GM12865 (cell line): ENCODE results near the gene SNAPIN.

ENCODE experiments used
- DNase-seq: peaks from one replicate; pipeline ENCODE4 v3.0.0; 2010; ENCODE audit warnings: low read depth
- H3K4me3 ChIP-seq: 2 replicates; pipeline ENCODE4 v1.5.1; 2011; ENCODE audit warnings: mild to moderate bottlenecking, low read depth, low read length, control low read depth
- CTCF ChIP-seq: IDR thresholded peaks from 2 replicates; pipeline ENCODE4 v1.5.1; 2011; ENCODE audit warnings: low read length, control low read depth, low read depth, inconsistent platforms; ENCODE audit not compliant: insufficient read depth; ENCODE audit errors: missing control alignments

Gene SNAPIN

GRCh38 chr1:153658400-153659174, at the start of gene SNAPIN:
TSS of gene SNAPIN (plus strand) at chr1:153658703. CDS start at chr1:153658744, 41 bp downstream.
- TF ChIP-seq CTCF: no peak
- peak within 1 kb of the TSS; percentile 76 for H3K4me3 ChIP-seq
- DNase-seq: peak; percentile 91

- no peak for DNase-seq
- no peak overlapping the region for H3K4me3 ChIP-seq
- no peak for TF ChIP-seq CTCF
These were observed 49.5 kb upstream of the SNAPIN start for GRCh38 chr1:153608742-153609584.

GRCh38 chr1:153609585-153609907, 49.0 kb upstream of the SNAPIN start:
- no peak overlapping the region for H3K4me3 ChIP-seq
- DNase-seq: no peak
- TF ChIP-seq CTCF: no peak

GRCh38 chr1:153610334-153610733, 48.2 kb upstream of the SNAPIN start:
- TF ChIP-seq CTCF: no peak
- no peak for DNase-seq
- H3K4me3 ChIP-seq: no peak overlapping the region

- no peak for DNase-seq
- no peak overlapping the region for H3K4me3 ChIP-seq
- no peak for TF ChIP-seq CTCF
These were observed 47.6 kb upstream of the SNAPIN start for GRCh38 chr1:153610811-153611301.

- no peak for TF ChIP-seq CTCF
- no peak overlapping the region for H3K4me3 ChIP-seq
These were observed 47.1 kb upstream of the SNAPIN start for GRCh38 chr1:153611356-153611755.

More at GRCh38 chr1:153611356-153611755, 47.1 kb upstream of the SNAPIN start:
- no peak for DNase-seq
